ENCODE measurements around the gene STMP1.

STMP1 gene

DNA sequence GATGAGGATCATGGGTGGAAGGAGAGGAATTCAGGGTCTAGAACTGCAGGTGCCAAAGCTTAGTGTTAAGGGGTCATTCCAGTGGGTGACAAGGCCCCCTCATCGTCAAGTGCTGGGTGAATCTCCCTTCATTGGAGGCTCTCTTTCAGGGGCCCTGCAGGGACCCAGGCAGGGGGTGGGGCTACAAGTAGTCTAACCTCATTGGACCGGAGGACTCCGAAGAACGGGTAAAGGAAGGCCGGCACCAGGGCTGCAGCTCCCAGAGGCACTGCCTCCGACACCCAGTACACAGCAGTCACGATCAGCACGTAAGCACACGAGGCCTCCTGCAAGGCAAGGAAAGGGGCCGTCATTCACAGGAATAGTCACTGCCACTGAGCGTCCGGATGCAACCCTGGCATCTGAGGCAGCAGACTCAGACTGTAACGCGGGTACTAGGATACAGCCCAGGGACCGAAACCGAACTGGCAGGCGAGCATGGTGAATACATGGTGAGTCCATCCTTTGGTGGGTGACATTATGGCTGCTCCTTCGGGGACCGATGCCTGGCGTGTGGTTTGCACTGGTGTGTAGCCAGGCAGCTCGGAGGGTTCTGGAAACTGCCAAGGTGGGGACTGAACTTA lies 59.0 kb downstream of the STMP1 start:
- no peak for DNase-seq (ENCODE audit: low spot score)

DNA sequence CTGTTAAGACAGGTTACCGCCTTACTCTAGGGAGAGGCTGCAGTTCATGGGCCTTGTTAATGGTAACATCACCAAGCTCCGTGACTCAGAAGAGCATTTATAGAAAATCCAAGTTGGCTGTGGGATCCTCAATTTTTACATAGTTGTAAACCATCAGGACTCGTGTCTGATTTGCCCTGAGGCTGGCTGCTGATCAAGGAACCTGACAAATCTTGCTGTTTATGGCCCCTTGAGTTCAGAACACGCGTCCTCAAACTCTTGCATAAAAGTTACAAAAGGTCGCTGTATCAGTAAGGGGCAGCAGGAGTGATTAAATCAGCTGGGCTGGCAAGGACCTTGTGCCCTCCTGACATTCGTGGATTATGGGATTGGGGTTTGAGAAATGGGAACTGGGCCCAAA lies 61.1 kb downstream of the STMP1 start:
- no peak for DNase-seq (ENCODE audit: low spot score)
